GM10847 (cell line): ENCODE measurements around the gene SLC25A17.

Experiments used
- POLR2A ChIP-seq: IDR thresholded peaks from 2 replicates; pipeline ENCODE4 v1.6.1; 2011; ENCODE audit not compliant: insufficient read length; ENCODE audit errors: extremely low read depth

The SLC25A17 gene

GRCh38 chr22:40823426-40823825 lies 4.3 kb upstream of the SLC25A17 start:
- no peak for TF ChIP-seq POLR2A

- no peak for TF ChIP-seq POLR2A
Measured at GRCh38 chr22:40819599-40820140, 524 bp upstream of the SLC25A17 start.

- TF ChIP-seq POLR2A = no peak
Measured at GRCh38 chr22:40818192-40818746, 877 bp downstream of the SLC25A17 start.

GRCh38 chr22:40817737-40818136 lies 1.4 kb downstream of the SLC25A17 start:
- no peak for TF ChIP-seq POLR2A

GRCh38 chr22:40813912-40814315 lies 5.2 kb downstream of the SLC25A17 start:
- no peak for TF ChIP-seq POLR2A

GRCh38 chr22:40808018-40808841 lies 10.9 kb downstream of the SLC25A17 start:
- TF ChIP-seq POLR2A = no peak

GRCh38 chr22:40806711-40807110 lies 12.4 kb downstream of the SLC25A17 start:
- TF ChIP-seq POLR2A = no peak

GRCh38 chr22:40805699-40806203 lies 13.4 kb downstream of the SLC25A17 start:
- no peak for TF ChIP-seq POLR2A

GRCh38 chr22:40805239-40805638 lies 13.9 kb downstream of the SLC25A17 start:
- no peak for TF ChIP-seq POLR2A

GRCh38 chr22:40803321-40803720 lies 15.8 kb downstream of the SLC25A17 start:
- no peak for TF ChIP-seq POLR2A

- no peak for TF ChIP-seq POLR2A
Measured at GRCh38 chr22:40799008-40799407, 20.1 kb downstream of the SLC25A17 start.

GRCh38 chr22:40797427-40797826 lies 21.7 kb downstream of the SLC25A17 start:
- TF ChIP-seq POLR2A = no peak

- TF ChIP-seq POLR2A = no peak
Measured at GRCh38 chr22:40792451-40792850, 26.7 kb downstream of the SLC25A17 start.

- no peak for TF ChIP-seq POLR2A
Measured at GRCh38 chr22:40791241-40791640, 27.9 kb downstream of the SLC25A17 start.

GRCh38 chr22:40789131-40789530 lies 30.0 kb downstream of the SLC25A17 start:
- no peak for TF ChIP-seq POLR2A

- no peak for TF ChIP-seq POLR2A
Measured at GRCh38 chr22:40782521-40782920, 36.6 kb downstream of the SLC25A17 start.
